H1 (cell line): ENCODE data around the gene DNAJC21. TPM values are rescaled to one million over a fixed set of nuclear protein-coding genes. Genes with fewer than 3 reads are reported as not detected.

Experiments used
- CTCF ChIA-PET: fragments of 300-600 bp; sonication (Branson Sonifier 250); formaldehyde crosslinking; loops from one replicate; lab custom pipeline; 2021; ENCODE audit not compliant: partially characterized antibody; lab: Charles Lee
- POLR2A ChIA-PET: fragments of 300-600 bp; sonication (Branson Sonifier 250); formaldehyde crosslinking; loops from one replicate; lab custom pipeline; 2021; ENCODE audit warnings: inconsistent platforms; ENCODE audit not compliant: partially characterized antibody; lab: Charles Lee
- DNase-seq, 2 experiments: peaks; one replicate each; pipeline versions ENCODE4 v3.0.0 to v3.0.0-alpha.2; 2010 to 2022; ENCODE audit warnings: low spot score in 2 of 2, low read depth in 1 of 2, mixed read lengths in 1 of 2
- FAIRE-seq: peaks from 2 replicates; lab custom pipeline; 2011; peaks lifted over from hg19 to GRCh38; lab: Jason Lieb, UNC
- H2AFZ ChIP-seq: 2 replicates; pipeline ENCODE4 v1.8.1; 2012; ENCODE audit warnings: low read length, inconsistent platforms
- H2AK5ac ChIP-seq: 2 replicates; pipeline ENCODE4 v1.6.1; 2013; ENCODE audit warnings: low read depth, low read length
- H2BK120ac ChIP-seq: replicated peaks from 2 replicates; pipeline ENCODE3; 2013; ENCODE audit warnings: low read depth, low read length, inconsistent platforms
- H2BK12ac ChIP-seq: 2 replicates; pipeline ENCODE4 v1.6.1; 2013; ENCODE audit warnings: low read depth, low read length
- H2BK15ac ChIP-seq: 2 replicates; pipeline ENCODE4 v1.6.1; 2013; ENCODE audit warnings: low read length
- H2BK20ac ChIP-seq: 2 replicates; pipeline ENCODE4 v1.6.1; 2013; ENCODE audit warnings: low read length
- H2BK5ac ChIP-seq: 2 replicates; pipeline ENCODE4 v1.6.1; 2013; ENCODE audit warnings: low read depth, low read length
- H3K14ac ChIP-seq: 2 replicates; pipeline ENCODE4 v1.6.1; 2013; ENCODE audit warnings: inconsistent platforms; ENCODE audit not compliant: insufficient read length
- H3K18ac ChIP-seq: 2 replicates; pipeline ENCODE4 v1.6.1; 2013; ENCODE audit warnings: low read length; ENCODE audit errors: extremely low read depth
- H3K23ac ChIP-seq: 2 replicates; pipeline ENCODE4 v1.6.1; 2013; ENCODE audit warnings: inconsistent platforms; ENCODE audit not compliant: insufficient read length
- H3K23me2 ChIP-seq: 2 replicates; pipeline ENCODE4 v1.6.1; 2013; ENCODE audit warnings: low read depth, low read length
- H3K27ac ChIP-seq: 2 replicates; pipeline ENCODE4 v1.6.1; 2011; ENCODE audit warnings: low read depth, low read length, inconsistent platforms
- H3K27me3 ChIP-seq, 4 experiments: replicated peaks in 1 of 4; 1 replicate in 1 of 4; 2 replicates in 3 of 4; pipeline versions ENCODE4 v1.6.1 to v1.8.1; 2011 to 2013; ENCODE audit warnings: low read length in 3 of 4, mild to moderate bottlenecking in 3 of 4, inconsistent platforms in 2 of 4, mixed read lengths in 2 of 4, moderate library complexity in 1 of 4; ENCODE audit not compliant: control insufficient read depth in 3 of 4, insufficient read depth in 3 of 4; ENCODE audit errors: extremely low read depth in 1 of 4
- H3K36me3 ChIP-seq, 4 experiments: 2 replicates each; pipeline versions ENCODE4 v1.6.1 to v1.8.1; 2011 to 2013; ENCODE audit warnings: mild to moderate bottlenecking in 4 of 4, low read length in 3 of 4, moderate library complexity in 2 of 4, control low read depth in 1 of 4, inconsistent platforms in 1 of 4; ENCODE audit not compliant: insufficient read depth in 4 of 4, control insufficient read depth in 2 of 4
- H3K4ac ChIP-seq: replicated peaks from 2 replicates; pipeline ENCODE3; 2013; ENCODE audit warnings: low read length, low read depth, mixed read lengths, inconsistent platforms; ENCODE audit not compliant: insufficient read length
- H3K4me1 ChIP-seq, 4 experiments: replicated peaks in 1 of 4; 1 replicate in 1 of 4; 2 replicates in 3 of 4; pipeline versions ENCODE4 v1.6.1 to v1.8.1; 2011 to 2013; ENCODE audit warnings: low read length in 3 of 4, inconsistent platforms in 2 of 4, mixed read lengths in 1 of 4; ENCODE audit not compliant: insufficient read depth in 4 of 4, control insufficient read depth in 3 of 4
- H3K4me2 ChIP-seq, 2 experiments: 2 replicates each; pipeline versions ENCODE4 v1.6.1 to v1.8.1; 2011 to 2013; ENCODE audit warnings: low read depth in 2 of 2, low read length in 2 of 2, control low read depth in 1 of 2, inconsistent platforms in 1 of 2, mild to moderate bottlenecking in 1 of 2; ENCODE audit not compliant: insufficient read depth in 1 of 2
- H3K4me3 ChIP-seq, 4 experiments: fragments of 200-600, 300-600 bp in 1 of 4; sonication (generic), shearing (Covaris generic), sonication (Bioruptor Twin) in 1 of 4; 2 replicates each; pipeline versions ENCODE4 v1.5.1 to v1.8.1; 2011 to 2016; ENCODE audit warnings: low read length in 4 of 4, low read depth in 3 of 4, control low read depth in 2 of 4, inconsistent platforms in 2 of 4, mild to moderate bottlenecking in 2 of 4, mixed read lengths in 1 of 4, moderate library complexity in 1 of 4; ENCODE audit not compliant: insufficient read depth in 2 of 4; ENCODE audit errors: extremely low read depth in 1 of 4
- H3K56ac ChIP-seq: replicated peaks from 2 replicates; pipeline ENCODE3; 2013; ENCODE audit warnings: low read depth, mild to moderate bottlenecking, mixed read lengths, low read length, inconsistent platforms; ENCODE audit not compliant: insufficient read length
- H3K79me1 ChIP-seq: 2 replicates; pipeline ENCODE4 v1.6.1; 2013; ENCODE audit warnings: low read depth, low read length, control low read depth
- H3K79me2 ChIP-seq, 2 experiments: 2 replicates each; pipeline versions ENCODE4 v1.6.1 to v1.8.1; 2012 to 2013; ENCODE audit warnings: low read length in 2 of 2, mild to moderate bottlenecking in 2 of 2, inconsistent platforms in 1 of 2; ENCODE audit not compliant: insufficient read depth in 2 of 2, control insufficient read depth in 1 of 2
- H3K9ac ChIP-seq, 4 experiments: replicated peaks in 1 of 4; 1 replicate in 1 of 4; 2 replicates in 3 of 4; pipeline versions ENCODE4 v1.6.1 to v1.8.1; 2011 to 2013; ENCODE audit warnings: low read depth in 3 of 4, low read length in 3 of 4, control low read depth in 2 of 4, mild to moderate bottlenecking in 2 of 4, moderate library complexity in 2 of 4, inconsistent platforms in 1 of 4; ENCODE audit errors: extremely low read depth in 1 of 4
- H3K9me3 ChIP-seq, 2 experiments: 2 replicates each; pipeline versions ENCODE4 v1.6.1 to v1.8.1; 2012 to 2013; ENCODE audit warnings: mild to moderate bottlenecking in 2 of 2, moderate library complexity in 2 of 2, control low read depth in 1 of 2, inconsistent platforms in 1 of 2, low read depth in 1 of 2, low read length in 1 of 2, mixed read lengths in 1 of 2; ENCODE audit not compliant: insufficient read depth in 2 of 2
- H4K20me1 ChIP-seq, 2 experiments: replicated peaks in 1 of 2; 2 replicates each; pipeline versions ENCODE3 to v1.8.1; 2011 to 2013; ENCODE audit warnings: inconsistent platforms in 2 of 2, low read length in 2 of 2, mild to moderate bottlenecking in 1 of 2; ENCODE audit not compliant: insufficient read depth in 2 of 2, control insufficient read depth in 1 of 2
- H4K5ac ChIP-seq: 2 replicates; pipeline ENCODE4 v1.6.1; 2013; ENCODE audit warnings: low read length, low read depth, mixed read lengths, inconsistent platforms; ENCODE audit not compliant: insufficient read length
- H4K8ac ChIP-seq: 2 replicates; pipeline ENCODE4 v1.8.0; 2013; ENCODE audit warnings: mild to moderate bottlenecking, moderate library complexity, low read length, inconsistent platforms; ENCODE audit not compliant: insufficient read depth; ENCODE audit errors: extremely low read depth
- H4K91ac ChIP-seq: replicated peaks from 2 replicates; pipeline ENCODE3; 2013; ENCODE audit warnings: low read length, mixed read lengths, inconsistent platforms; ENCODE audit not compliant: insufficient read length
- POU5F1 ChIP-seq: IDR thresholded peaks from 2 replicates; pipeline ENCODE4 v1.6.1; 2011; ENCODE audit warnings: low read depth, mild to moderate bottlenecking, low read length, moderate library complexity
- RAD21 ChIP-seq, 2 experiments: IDR thresholded peaks in 1 of 2; conservative IDR thresholded peaks in 1 of 2; 2 replicates each; pipeline ENCODE4 v1.6.1; 2011; ENCODE audit warnings: low read depth in 2 of 2, low read length in 2 of 2, improper control_type of control experiment in 1 of 2, inconsistent platforms in 1 of 2, mild to moderate bottlenecking in 1 of 2, moderate library complexity in 1 of 2
- ZNF274 ChIP-seq: IDR thresholded peaks from 2 replicates; pipeline ENCODE4 v1.7.0; 2012; ENCODE audit warnings: low read length, borderline replicate concordance; ENCODE audit errors: extremely low read depth
- WGBS, 2 experiments: shearing (Covaris generic) in 1 of 2; methylation state at CpG; one replicate each; pipeline versions ENCODE4 v1.1.6 to v1.1.7; 2013 to 2015; ENCODE audit warnings: low lambda C conversion rate in 2 of 2, mixed read lengths in 2 of 2, inconsistent platforms in 1 of 2, low coverage in 1 of 2, missing lambda C conversion rate in 1 of 2; ENCODE audit not compliant: insufficient replicate concordance in 2 of 2, insufficient coverage in 1 of 2, insufficient read length in 1 of 2; ENCODE audit errors: extremely low coverage in 1 of 2, missing lambda C conversion rate in 1 of 2; 5-methylcytosine and 5-hydroxymethylcytosine counted together
- polyA plus RNA-seq, 7 experiments: library from polyadenylated mRNA; depleted of rRNA in 3 of 7; stranded (reverse) in 5 of 7; unstranded in 2 of 7; fragments of >200 nt in 5 of 7; fragments of 200-250 nt in 2 of 7; gene quantifications; 1 replicate in 5 of 7; 2 replicates in 1 of 7; 4 replicates in 1 of 7; pipeline versions ENCODE4 v1.2.1 to v1.2.3, GENCODE V29; 2011 to 2013; ENCODE audit warnings: missing spikeins in 2 of 7, mixed read lengths in 2 of 7
- total RNA-seq: library from RNA; stranded (reverse); fragmentation: NEBNext Ultra II Directional; extraction: Animal tissue kit (Norgen Biotek cat#: 25700); gene quantifications from 2 replicates; pipeline ENCODE4 v1.2.1, GENCODE V29; 2021

DNAJC21 gene
- total and polyA plus RNA-seq, 2 of the 8 experiments (the other 6 are each of a cell fraction or from before 2014, with no cell fraction given) = 5.1 to 47.5 TPM

DNA sequence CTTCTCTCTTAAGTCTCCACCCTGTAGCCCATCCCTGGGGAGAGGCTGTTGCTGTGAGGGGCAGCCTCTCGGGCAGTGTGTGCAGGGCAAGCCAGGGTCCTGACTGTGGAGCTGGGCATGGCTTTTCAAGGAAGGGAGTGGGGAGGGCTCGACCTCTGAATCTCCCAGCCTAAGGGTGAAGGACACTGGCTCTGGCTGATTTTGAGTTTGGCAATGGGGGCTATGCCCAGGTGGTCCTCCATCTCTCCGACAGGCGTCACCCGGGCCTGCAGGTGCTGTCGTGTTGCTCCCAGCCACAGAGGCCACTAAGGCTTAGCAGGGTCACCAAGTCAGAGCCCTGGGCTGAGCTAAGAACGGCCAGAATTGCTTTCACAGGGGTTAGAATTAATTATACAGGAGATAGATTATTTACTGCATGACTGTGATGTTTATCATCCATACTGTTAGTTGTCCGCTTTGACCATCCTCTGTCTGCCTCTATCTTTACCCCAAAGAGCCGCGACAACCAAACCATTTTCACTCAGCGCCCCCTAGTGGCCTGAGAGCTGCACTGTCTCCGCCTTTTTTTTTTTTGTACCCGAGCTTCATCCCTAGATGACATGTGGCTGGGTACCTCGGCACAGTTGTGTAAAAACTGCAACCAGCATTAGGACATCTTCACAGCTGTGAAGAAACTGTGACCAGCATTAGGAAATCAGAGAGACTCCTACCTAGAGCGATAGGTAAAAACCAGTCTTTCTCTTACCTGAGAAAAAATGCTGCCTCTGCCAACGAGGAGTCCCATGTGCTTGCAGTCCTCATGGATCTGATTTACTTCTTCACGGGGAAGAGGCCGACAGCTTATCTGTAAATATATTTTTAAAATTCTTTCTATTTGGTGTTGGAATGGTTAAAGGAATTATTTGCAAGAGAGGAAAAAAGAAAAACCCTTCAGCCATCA, 73.9 kb downstream of the DNAJC21 start:
- WGBS, 2 experiments = 57% methylated on average over 18 of the region's 18 CpGs; no CpG with 5 or more reads in 1 of the 2 experiments
- TF ChIP-seq RAD21 (IDR thresholded peaks at IDR 0.05 in 1 of 2, conservative IDR thresholded peaks at IDR 0.05 in 1 of 2; ENCODE audit: low read depth in 2 of 2, low read length in 2 of 2) (peak; percentile 80 to 84), ZNF274 (no peak), POU5F1 (no peak)

More for the DNA sequence above, 73.9 kb downstream of the DNAJC21 start:
- Histone ChIP-seq H2BK20ac (no peak overlapping the region), H3K4me3 (no peak overlapping the region), H4K5ac (peak overlapping the region; percentile 25), H3K14ac (no peak overlapping the region), H2BK5ac (no peak overlapping the region), H3K9me3 (no peaks in the 10 kb centered on the region), H2AK5ac (no peak overlapping the region), H4K20me1 (no peaks in the 10 kb centered on the region), H3K4ac (no peak overlapping the region), H4K91ac (no peak overlapping the region), H3K9ac (no peak overlapping the region), H3K27ac (no peak overlapping the region), H4K8ac (no peak overlapping the region), H3K27me3 (no peaks in the 10 kb centered on the region), H2BK120ac (no peak overlapping the region), H2BK12ac (no peak overlapping the region), H3K56ac (no peak overlapping the region), H3K4me1 (peaks cover 0 to 4% (median 0%) of the 10 kb centered on the region in 4 experiments; a peak in 1 of 7 replicates), H3K79me1 (no peaks in the 10 kb centered on the region), H3K23me2 (no peaks in the 10 kb centered on the region), H3K23ac (no peak overlapping the region), H3K36me3 (no peaks in the 10 kb centered on the region), H3K4me2 (no peak overlapping the region), H3K79me2 (no peaks in the 10 kb centered on the region), H3K18ac (no peak overlapping the region), H2BK15ac (no peak overlapping the region), H2AFZ (peak overlapping the region; percentile 42)
- FAIRE-seq (peak; percentile 48), DNase-seq (peak in 1 of 2 experiments; percentile 86)
- CTCF ChIA-PET = interaction anchor here (0.6 to 3.4 kb wide), 40 partner anchors 8 to 981 kb away, joined by 3 to 69 read pairs (median 4); partner anchors contain the start of gene DNAJC21
- POLR2A ChIA-PET = interaction anchor here (1.0 to 1.6 kb wide), 2 partner anchors 74 to 87 kb away, joined by 3 read pairs; partner anchors contain the start of gene DNAJC21
